ENCODE data around the gene CD247. TPM values are rescaled to one million over a fixed set of nuclear protein-coding genes. Genes with fewer than 3 reads are reported as not detected.

CD247 gene
- total and polyA plus RNA-seq, 9 of the 15 experiments (the other 6 are each of a cell fraction or from before 2014, with no cell fraction given), result 0.08 to 0.42 (median 0.28) TPM; not detected in 5

- no peak for TF ChIP-seq CREB5 (CRISPR knock-in tag; IDR thresholded peaks at IDR 0.05)
- peak; percentile 36; the same call in 1 of the 2 replicates for TF ChIP-seq HMBOX1 (IDR thresholded peaks at IDR 0.05)
- no peak for TF ChIP-seq TSC22D4 (tag; IDR thresholded peaks at IDR 0.05)
- TF ChIP-seq REST (IDR thresholded peaks at IDR 0.05; ENCODE audit: borderline replicate concordance), result peak; percentile 61; the same call in 1 of the 2 replicates
- no peak for TF ChIP-seq REST (CRISPR knock-in tag; IDR thresholded peaks at IDR 0.05; ENCODE audit: low read depth)
- TF ChIP-seq ATF1 (CRISPR knock-in tag; IDR thresholded peaks at IDR 0.05), result no peak
- TF ChIP-seq ATF1 (tag; IDR thresholded peaks at IDR 0.05), result no peak
- no peak for TF ChIP-seq KHSRP (IDR thresholded peaks at IDR 0.05)
- TF ChIP-seq ZNF785 (CRISPR knock-in tag; IDR thresholded peaks at IDR 0.05), result no peak
Measured at GRCh38 chr1:167520711-167521206, 2.4 kb upstream of the CD247 start (continued).
